HG03354 (cell line): ENCODE measurements around the gene AFF2.

Source experiments
- ATAC-seq: cut with Tn5 transposase; IDR thresholded peaks from one replicate; pipeline ENCODE4 v1.9.1; 2021; ENCODE audit warnings: mild to moderate bottlenecking; ENCODE audit not compliant: unreplicated experiment, poor library complexity, severe bottlenecking

AFF2 gene

DNA sequence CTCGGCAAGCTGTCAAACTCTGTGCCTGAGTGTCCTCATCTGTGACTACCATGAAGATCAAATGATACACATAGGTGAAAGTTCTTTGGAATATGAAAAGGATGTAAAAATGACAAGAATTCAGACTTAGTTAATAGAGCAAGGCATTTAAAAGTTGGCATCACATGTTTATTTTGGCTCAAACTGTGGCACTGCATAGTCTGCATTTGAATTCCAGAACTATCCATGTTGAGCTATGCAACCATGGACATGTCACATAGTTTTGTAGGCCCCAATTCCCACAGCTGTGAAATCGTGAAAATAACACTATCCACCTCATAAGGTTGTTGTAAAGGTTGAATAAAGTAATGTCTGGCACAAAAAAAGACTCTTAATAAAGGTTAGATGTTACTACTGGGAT lies 33.9 kb downstream of the AFF2 start:
- ATAC-seq, result no peak

- ATAC-seq, result no peak
These were observed 35.2 kb downstream of the AFF2 start for GRCh38 chrX:148535639-148536038.

GRCh38 chrX:148536961-148537360 lies 36.5 kb downstream of the AFF2 start:
- no peak for ATAC-seq

DNA sequence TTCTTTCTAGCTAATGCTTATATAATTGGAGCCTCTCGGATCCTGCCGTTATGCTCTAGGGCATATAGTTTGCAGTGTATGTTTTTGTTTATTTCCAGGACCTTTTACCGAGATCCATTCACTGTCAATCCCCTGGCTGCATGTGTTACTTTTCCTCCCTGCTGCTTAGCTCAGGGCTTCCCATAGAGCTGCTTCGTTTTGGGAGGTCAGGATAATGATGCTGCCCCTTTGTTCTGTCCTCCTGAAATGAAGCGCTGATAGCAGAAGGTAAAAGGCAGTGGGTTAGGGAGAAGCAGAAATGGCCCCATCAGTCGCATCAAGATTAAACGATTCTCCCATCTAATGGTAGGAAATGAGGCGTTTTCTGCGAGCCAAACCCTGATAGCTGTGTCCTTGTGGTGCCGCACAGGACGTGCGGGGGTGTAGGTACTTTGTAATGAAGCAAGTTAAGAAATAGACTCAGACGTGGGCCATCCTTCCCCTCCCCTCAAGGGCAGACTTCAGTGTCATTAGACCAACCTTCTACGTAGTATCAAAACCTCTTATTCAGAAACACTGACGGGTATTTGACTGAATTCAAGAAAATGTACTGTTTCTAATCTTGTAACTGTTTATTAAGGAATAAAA lies 37.3 kb downstream of the AFF2 start:
- ATAC-seq, result no peak

GRCh38 chrX:148538582-148538981 lies 38.2 kb downstream of the AFF2 start:
- ATAC-seq, result no peak

- ATAC-seq, result no peak
These were observed 39.7 kb downstream of the AFF2 start for GRCh38 chrX:148540114-148540513.

DNA sequence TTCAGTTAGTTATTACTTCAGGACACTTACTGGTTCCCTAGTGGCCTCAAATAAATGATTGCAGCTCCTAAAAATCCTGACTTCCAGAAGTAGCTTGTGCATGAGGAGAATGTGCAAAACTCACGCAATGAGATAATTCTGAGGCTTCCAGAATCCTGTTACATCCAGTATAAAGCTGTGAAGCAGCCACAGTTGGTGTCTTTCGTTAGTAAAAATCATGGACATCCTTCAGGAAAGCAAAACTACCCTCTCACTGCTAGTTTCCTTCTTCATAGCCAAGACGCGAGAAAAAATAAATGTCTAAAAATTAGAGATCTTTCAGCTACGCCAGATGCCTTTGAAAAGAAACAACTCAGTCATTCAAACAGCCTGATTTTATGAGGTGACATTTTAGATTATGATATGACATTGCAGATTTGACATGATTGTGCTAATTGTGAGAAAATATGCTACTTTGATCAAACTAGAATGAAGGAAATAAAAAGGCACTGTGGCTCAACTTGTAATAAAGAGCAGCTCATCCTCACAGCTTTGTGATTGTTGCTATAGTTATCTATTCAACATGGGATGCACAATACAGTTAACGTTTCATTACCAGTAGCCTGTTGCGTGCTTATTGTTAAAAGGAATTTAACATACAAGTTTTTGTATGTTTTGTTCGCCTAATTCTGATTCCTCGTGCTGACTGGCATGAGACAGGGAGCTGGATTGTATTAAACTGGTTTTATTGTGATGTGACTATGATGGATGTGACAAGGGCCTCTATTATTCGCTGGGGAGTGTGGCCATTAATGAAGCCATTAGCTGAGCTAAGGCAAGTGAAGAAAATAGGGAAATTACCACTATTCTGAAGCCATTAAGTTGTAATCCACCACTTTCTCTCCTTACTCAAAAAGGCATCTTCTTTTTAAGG lies 40.5 kb downstream of the AFF2 start:
- no peak for ATAC-seq

DNA sequence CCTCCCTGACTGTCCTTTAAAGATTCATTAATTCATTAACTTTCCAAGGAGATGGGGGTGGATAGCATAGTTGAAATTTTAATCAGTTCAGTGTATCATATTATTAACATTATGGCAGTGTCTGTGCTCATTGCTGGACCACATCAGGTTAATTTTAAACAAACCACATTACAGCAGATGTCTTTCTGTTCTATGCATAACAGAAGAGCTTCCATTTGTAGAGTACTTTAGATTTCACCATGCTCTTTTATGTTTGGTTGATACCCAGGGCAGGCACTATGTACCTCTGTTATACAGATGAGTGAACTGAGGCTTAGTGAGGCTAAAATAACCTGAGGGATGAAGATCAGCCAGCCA lies 41.1 kb downstream of the AFF2 start:
- peak; percentile 76 for ATAC-seq

DNA sequence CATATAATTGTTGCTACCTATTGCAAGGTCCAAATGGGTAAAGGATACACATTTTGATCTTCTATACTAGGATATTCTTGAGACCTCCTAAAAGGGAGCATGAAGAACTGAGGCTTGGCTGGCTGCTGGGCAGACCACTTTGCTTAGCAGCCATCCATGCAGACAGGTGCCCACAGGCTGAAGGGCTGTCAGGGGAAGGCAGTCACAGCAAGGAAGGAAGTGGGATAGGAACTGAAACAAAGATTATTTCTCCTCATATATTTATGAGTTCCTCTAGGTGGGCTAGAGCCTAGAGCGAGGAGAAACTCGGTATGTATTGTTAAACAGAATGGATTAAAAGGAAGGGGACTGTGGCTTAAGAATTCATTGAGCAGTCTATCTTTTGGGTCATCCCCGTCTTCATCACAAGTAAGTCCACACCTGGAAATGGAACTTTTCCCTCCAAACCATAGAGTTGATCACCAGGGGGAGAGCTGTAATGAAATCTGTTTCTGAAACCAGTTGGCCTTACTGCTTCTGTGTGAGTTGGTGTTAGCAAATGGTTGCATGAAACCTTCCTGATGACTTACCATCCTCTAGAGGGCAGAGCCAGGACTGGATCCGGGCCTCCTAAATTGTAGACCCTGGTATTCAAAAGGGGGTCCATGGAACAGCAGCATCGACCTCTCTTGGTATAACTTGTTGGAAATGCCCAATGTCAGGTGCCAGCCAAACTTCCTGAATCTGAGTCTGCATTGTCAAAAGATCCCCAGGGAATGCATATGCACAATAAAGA lies 42.3 kb downstream of the AFF2 start:
- no peak for ATAC-seq

GRCh38 chrX:148552775-148553174 lies 52.4 kb downstream of the AFF2 start:
- ATAC-seq, result no peak

- ATAC-seq, result no peak
These were observed 54.7 kb downstream of the AFF2 start for GRCh38 chrX:148555101-148555500.

DNA sequence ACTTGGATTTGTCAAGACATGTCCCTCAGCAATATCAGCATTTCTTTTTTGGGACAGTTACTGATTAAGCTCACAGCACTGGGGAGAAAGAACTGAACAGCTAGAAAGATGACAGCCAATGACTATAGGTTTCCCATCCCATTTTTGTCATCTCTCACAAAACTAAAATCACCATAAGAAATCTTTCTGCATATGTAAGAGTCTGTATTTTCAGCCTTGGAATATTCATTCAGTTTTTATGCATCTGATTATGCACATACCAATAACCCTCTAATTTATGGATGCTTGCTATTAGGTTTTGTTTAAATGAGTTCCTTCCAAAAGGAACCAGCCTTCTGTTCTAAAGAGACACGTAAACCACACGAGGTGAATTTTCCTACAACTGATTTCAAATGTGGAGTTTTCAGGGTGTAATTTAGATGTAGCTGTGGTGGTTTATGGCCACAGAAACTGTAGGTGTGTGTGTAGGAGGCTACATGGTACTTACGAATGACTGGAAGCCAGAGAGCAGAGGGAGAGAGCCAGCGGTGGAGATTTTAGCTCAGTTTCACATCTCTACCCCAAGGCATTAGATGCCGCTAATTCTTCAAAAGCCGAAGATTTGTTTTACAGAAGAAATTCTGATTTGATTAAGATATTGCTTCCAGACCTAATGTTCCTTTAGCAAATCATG lies 55.3 kb downstream of the AFF2 start:
- no peak for ATAC-seq

DNA sequence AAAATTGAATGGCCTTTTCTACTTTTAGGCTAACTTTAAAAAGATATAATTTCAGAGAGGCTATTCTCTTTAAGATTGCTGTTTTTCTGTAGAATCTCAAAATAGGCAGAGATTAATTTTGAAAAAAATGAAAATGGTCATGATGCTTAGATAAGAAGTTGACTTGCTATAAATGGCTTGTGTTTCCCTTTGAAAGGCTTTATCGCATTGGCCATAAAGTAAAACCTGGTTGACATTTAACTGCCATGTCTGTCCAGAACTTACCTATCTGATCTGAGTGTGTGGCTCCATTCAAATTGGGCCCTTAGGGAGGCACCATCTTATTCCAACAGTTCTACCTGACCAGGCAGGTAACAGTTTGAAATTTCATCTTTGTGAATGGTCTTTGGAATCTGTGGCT lies 56.1 kb downstream of the AFF2 start:
- ATAC-seq, result no peak

DNA sequence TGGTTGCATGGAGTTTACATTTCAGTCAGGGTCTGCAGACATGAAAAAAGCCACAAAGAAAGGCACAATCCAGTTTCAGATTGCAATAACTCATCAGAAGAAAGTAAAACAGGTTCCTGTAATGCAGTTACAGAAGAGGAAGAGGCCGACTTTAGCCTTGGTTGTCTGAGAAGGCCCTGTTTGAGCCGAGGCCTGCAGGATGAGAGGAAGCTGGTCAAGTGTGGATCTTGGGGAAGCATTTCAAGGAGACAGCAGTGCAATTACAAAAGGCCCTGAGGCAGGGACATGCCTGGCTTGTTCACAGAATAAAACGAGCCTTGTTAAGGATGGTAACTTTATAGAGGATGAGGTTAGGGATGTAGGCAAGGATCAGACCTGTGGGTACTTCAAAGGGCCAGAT lies 62.4 kb downstream of the AFF2 start:
- ATAC-seq, result no peak

GRCh38 chrX:148567229-148567628 lies 66.8 kb downstream of the AFF2 start:
- no peak for ATAC-seq

DNA sequence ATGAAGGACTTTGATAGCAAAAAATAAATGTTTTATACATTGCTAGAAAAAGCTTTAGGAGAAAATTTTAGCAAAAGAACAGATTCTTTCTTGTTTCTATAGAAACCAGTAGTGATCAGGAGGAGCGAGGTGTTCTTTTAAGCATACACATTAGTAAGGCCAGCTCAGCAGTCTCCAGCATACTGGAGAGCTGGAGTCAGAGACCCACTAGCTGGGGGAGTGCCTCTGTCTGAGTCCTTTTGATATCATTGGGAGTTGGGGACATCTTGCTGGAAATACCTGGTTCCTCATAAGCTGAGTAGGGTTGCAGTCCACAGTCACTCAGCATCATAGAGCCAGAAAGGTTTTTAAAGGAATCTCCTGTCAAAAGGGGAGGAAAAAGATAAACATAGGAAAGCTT lies 67.4 kb downstream of the AFF2 start:
- ATAC-seq, result no peak

- ATAC-seq, result no peak
These were observed 68.3 kb downstream of the AFF2 start for GRCh38 chrX:148568763-148569162.

GRCh38 chrX:148572337-148572736 lies 71.9 kb downstream of the AFF2 start:
- ATAC-seq, result no peak

DNA sequence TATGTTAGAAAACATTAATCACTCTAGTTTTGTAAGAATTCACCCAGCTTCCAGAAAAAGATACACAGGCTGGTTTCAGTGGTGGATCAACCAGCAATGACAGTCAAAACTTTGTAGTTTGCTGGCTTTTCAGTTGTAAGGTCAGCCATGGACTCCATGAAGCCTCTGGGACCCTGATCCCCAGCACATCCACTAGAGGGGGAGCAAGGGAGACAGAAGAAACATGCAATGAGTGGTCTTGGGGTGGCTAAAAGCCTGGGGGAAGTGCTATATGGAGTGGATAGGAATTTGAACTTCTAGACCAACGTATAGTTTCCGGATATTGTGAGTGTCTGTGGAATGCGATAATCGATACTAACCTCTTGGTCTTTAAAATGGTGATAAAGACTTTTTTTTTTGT lies 72.7 kb downstream of the AFF2 start:
- ATAC-seq, result no peak
